ENCODE results near the gene MAML2.
"Not testable (repeated sequence)": the region's sequence is repeated elsewhere in the genome, so short reads cannot be mapped to it uniquely, and the experiment has no call there.

MAML2 gene

GRCh38 chr11:96276836-96277235 is 66.2 kb downstream of the MAML2 start:
- DNase-seq (ENCODE audit: low read depth): no peak
- TF ChIP-seq CTCF (IDR thresholded peaks at IDR 0.05; ENCODE audit: insufficient read depth, low read depth, low read length, missing control alignments): no peak
- H3K4me3 ChIP-seq (ENCODE audit: low read depth, low read length): no peak overlapping the region

GRCh38 chr11:96275801-96276594 is 67.0 kb downstream of the MAML2 start:
- no peak overlapping the region for H3K4me3 ChIP-seq (ENCODE audit: low read depth, low read length)
- DNase-seq (ENCODE audit: low read depth): no peak
- no peak for TF ChIP-seq CTCF (IDR thresholded peaks at IDR 0.05; ENCODE audit: insufficient read depth, low read depth, low read length, missing control alignments)

- no peak overlapping the region for H3K4me3 ChIP-seq (ENCODE audit: low read depth, low read length)
- no peak for DNase-seq (ENCODE audit: low read depth)
- no peak for TF ChIP-seq CTCF (IDR thresholded peaks at IDR 0.05; ENCODE audit: insufficient read depth, low read depth, low read length, missing control alignments)
These were observed 69.5 kb downstream of the MAML2 start for GRCh38 chr11:96273507-96273906.

GRCh38 chr11:96272529-96273222 is 70.3 kb downstream of the MAML2 start:
- no peak for TF ChIP-seq CTCF (IDR thresholded peaks at IDR 0.05; ENCODE audit: insufficient read depth, low read depth, low read length, missing control alignments)
- no peak overlapping the region for H3K4me3 ChIP-seq (ENCODE audit: low read depth, low read length)
- peak; percentile 42 for DNase-seq (ENCODE audit: low read depth)

- TF ChIP-seq CTCF (IDR thresholded peaks at IDR 0.05; ENCODE audit: insufficient read depth, low read depth, low read length, missing control alignments): no peak
- no peak overlapping the region for H3K4me3 ChIP-seq (ENCODE audit: low read depth, low read length)
- DNase-seq (ENCODE audit: low read depth): no peak
These were observed 71.2 kb downstream of the MAML2 start for GRCh38 chr11:96271777-96272176.

GRCh38 chr11:96271352-96271751 is 71.6 kb downstream of the MAML2 start:
- DNase-seq (ENCODE audit: low read depth); H3K4me3 ChIP-seq (ENCODE audit: low read depth, low read length): not testable (repeated sequence)

- not testable (repeated sequence) for H3K4me3 ChIP-seq (ENCODE audit: low read depth, low read length); DNase-seq (ENCODE audit: low read depth)
These were observed 74.5 kb downstream of the MAML2 start for GRCh38 chr11:96268527-96268926.
